GM21723 (cell line): ENCODE results near the gene DISC1.

Experiments
- ATAC-seq: cut with Tn5 transposase; IDR thresholded peaks from one replicate; pipeline ENCODE4 v1.9.1; 2021; ENCODE audit warnings: mild to moderate bottlenecking, moderate library complexity; ENCODE audit not compliant: unreplicated experiment

The DISC1 gene

GRCh38 chr1:231694465-231695077, 68.0 kb downstream of the DISC1 start:
- no peak for ATAC-seq

- ATAC-seq, result no peak
Measured at GRCh38 chr1:231695439-231696255, 69.1 kb downstream of the DISC1 start.

- no peak for ATAC-seq
Measured at GRCh38 chr1:231699784-231700183, 73.2 kb downstream of the DISC1 start.

- ATAC-seq, result no peak
Measured at GRCh38 chr1:231701306-231701705, 74.7 kb downstream of the DISC1 start.

GRCh38 chr1:231702331-231702730, 75.7 kb downstream of the DISC1 start:
- ATAC-seq, result no peak

GRCh38 chr1:231702804-231703203, 76.2 kb downstream of the DISC1 start:
- no peak for ATAC-seq

GRCh38 chr1:231705806-231706760, 79.5 kb downstream of the DISC1 start:
- no peak for ATAC-seq

- no peak for ATAC-seq
Measured at GRCh38 chr1:231706934-231707333, 80.3 kb downstream of the DISC1 start.

GRCh38 chr1:231707407-231707806, 80.8 kb downstream of the DISC1 start:
- no peak for ATAC-seq

- ATAC-seq, result no peak
Measured at GRCh38 chr1:231708394-231708793, 81.8 kb downstream of the DISC1 start.

GRCh38 chr1:231714440-231714839, 87.8 kb downstream of the DISC1 start:
- no peak for ATAC-seq

- ATAC-seq, result no peak
Measured at GRCh38 chr1:231715816-231716722, 89.5 kb downstream of the DISC1 start.

- no peak for ATAC-seq
Measured at GRCh38 chr1:231716879-231717278, 90.3 kb downstream of the DISC1 start.

- no peak for ATAC-seq
Measured at GRCh38 chr1:231719485-231720183, 93.0 kb downstream of the DISC1 start.

- no peak for ATAC-seq
Measured at GRCh38 chr1:231720652-231721325, 94.2 kb downstream of the DISC1 start.

GRCh38 chr1:231721436-231721835, 94.8 kb downstream of the DISC1 start:
- ATAC-seq, result no peak

GRCh38 chr1:231722356-231722755, 95.8 kb downstream of the DISC1 start:
- no peak for ATAC-seq

GRCh38 chr1:231723146-231723545, 96.6 kb downstream of the DISC1 start:
- ATAC-seq, result no peak

GRCh38 chr1:231724041-231724440, 97.5 kb downstream of the DISC1 start:
- no peak for ATAC-seq
